ENCODE data around the gene FAF1. TPM values are rescaled to one million over a fixed set of nuclear protein-coding genes. Genes with fewer than 3 reads are reported as not detected.
"Not testable (repeated sequence)": the region's sequence is repeated elsewhere in the genome, so short reads cannot be mapped to it uniquely, and the experiment has no call there.

FAF1 gene
- total RNA-seq, 2 experiments from 2014 or later = 42.3 to 114 TPM

- TF ChIP-seq, protein P1, sequence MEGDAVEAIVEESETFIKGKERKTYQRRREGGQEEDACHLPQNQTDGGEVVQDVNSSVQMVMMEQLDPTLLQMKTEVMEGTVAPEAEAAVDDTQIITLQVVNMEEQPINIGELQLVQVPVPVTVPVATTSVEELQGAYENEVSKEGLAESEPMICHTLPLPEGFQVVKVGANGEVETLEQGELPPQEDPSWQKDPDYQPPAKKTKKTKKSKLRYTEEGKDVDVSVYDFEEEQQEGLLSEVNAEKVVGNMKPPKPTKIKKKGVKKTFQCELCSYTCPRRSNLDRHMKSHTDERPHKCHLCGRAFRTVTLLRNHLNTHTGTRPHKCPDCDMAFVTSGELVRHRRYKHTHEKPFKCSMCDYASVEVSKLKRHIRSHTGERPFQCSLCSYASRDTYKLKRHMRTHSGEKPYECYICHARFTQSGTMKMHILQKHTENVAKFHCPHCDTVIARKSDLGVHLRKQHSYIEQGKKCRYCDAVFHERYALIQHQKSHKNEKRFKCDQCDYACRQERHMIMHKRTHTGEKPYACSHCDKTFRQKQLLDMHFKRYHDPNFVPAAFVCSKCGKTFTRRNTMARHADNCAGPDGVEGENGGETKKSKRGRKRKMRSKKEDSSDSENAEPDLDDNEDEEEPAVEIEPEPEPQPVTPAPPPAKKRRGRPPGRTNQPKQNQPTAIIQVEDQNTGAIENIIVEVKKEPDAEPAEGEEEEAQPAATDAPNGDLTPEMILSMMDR (conservative IDR thresholded peaks at IDR 0.05; ENCODE audit: low read length) = no peak
- TF ChIP-seq EZH2phosphoT487 (IDR thresholded peaks at IDR 0.05; ENCODE audit: borderline replicate concordance, low read depth, low read length) = no peak
- H4K20me1 ChIP-seq (ENCODE audit: insufficient read depth, low read length) = no peaks in the 10 kb centered on the region
- no peaks in the 10 kb centered on the region for H3K79me2 ChIP-seq (ENCODE audit: insufficient read depth, low read depth, low read length)
- no peaks in the 10 kb centered on the region for H3K4me1 ChIP-seq (ENCODE audit: insufficient read depth, low read length, poor library complexity, severe bottlenecking)
- no TSS peak for BruUV-seq (replicated peaks)
- no peaks in the 10 kb centered on the region for H3K9me3 ChIP-seq (ENCODE audit: low read length)
- H3K27ac ChIP-seq (ENCODE audit: low read depth, low read length, poor library complexity, severe bottlenecking) = no peak overlapping the region
- no peak for DNase-seq (ENCODE audit: low spot score)
- H3K4me2 ChIP-seq (ENCODE audit: low read length) = no peak overlapping the region
- intact Hi-C loops (cut with micrococcal nuclease; ENCODE audit: unreplicated experiment) = no loop called here
- no peak overlapping the region for H3K4me3 ChIP-seq (ENCODE audit: low read depth, low read length, poor library complexity, severe bottlenecking)
- peaks cover 12% of the 10 kb centered on the region for H3K36me3 ChIP-seq (ENCODE audit: insufficient read depth, low read length)
- no peaks in the 10 kb centered on the region for H3K9me2 ChIP-seq (ENCODE audit: insufficient read depth, low read length)
- POLR2A ChIA-PET = interaction anchor here (0.5 to 0.6 kb wide), 2 partner anchors 53 to 314 kb away, joined by 3 to 6 read pairs; no protein-coding TSS in a partner anchor
- CTCF ChIA-PET (ENCODE audit: unreplicated experiment) = no interaction called here
- H2AFZ ChIP-seq (ENCODE audit: low read length) = no peak overlapping the region
Measured at GRCh38 chr1:50717327-50717726, 242.7 kb downstream of the FAF1 start.

DNA sequence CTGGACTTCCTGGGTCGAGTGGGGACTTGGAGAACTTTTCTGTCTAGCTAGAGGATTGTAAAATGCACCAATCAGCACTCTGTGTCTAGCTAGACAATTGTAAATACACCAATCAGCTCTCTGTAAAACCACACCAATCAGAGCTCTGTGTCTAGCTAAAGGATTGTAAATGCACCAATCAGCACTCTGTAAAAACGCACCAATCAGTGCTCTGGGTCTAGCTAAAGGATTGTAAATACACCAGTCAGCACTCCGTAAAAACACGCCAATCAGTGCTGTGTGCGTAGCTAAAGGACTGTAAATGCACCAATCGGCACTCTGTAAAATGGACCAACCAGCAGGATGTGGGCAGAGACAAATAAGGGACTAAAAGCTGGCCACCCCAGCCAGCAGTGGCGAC lies 243.6 kb downstream of the FAF1 start:
- H3K4me1 ChIP-seq (ENCODE audit: insufficient read depth, low read length, poor library complexity, severe bottlenecking); H2AFZ ChIP-seq (ENCODE audit: low read length); H3K4me3 ChIP-seq (ENCODE audit: low read depth, low read length, poor library complexity, severe bottlenecking); DNase-seq (ENCODE audit: low spot score); BruUV-seq (replicated peaks); H3K9me2 ChIP-seq (ENCODE audit: insufficient read depth, low read length); H3K4me2 ChIP-seq (ENCODE audit: low read length); H4K20me1 ChIP-seq (ENCODE audit: insufficient read depth, low read length); H3K79me2 ChIP-seq (ENCODE audit: insufficient read depth, low read depth, low read length); intact Hi-C loops (cut with micrococcal nuclease; ENCODE audit: unreplicated experiment); POLR2A ChIA-PET; CTCF ChIA-PET (ENCODE audit: unreplicated experiment); H3K9me3 ChIP-seq (ENCODE audit: low read length); H3K27ac ChIP-seq (ENCODE audit: low read depth, low read length, poor library complexity, severe bottlenecking): not testable (repeated sequence)
- H3K36me3 ChIP-seq (ENCODE audit: insufficient read depth, low read length) = peaks cover 12% of the 10 kb centered on the region

DNA sequence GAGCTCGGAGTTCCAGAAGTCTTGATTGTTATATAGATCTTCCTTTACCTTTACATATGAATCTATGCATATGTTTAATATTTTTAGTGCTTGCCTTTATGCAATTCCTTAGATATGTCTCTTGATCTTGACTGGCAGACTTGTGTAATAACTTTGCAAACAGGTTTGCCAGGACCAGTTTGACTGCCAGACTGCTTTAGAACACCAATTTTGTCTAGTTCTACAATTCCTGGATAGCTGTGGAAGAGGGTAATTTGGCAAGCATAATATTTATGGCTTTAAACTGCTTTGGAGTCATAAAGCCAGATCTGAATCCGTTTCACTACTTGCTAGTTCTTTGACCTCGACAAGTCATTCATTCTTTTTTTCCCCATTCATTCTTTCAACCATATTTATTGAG lies 250.0 kb downstream of the FAF1 start:
- ChIA-PET POLR2A (interaction anchor here (0.6 to 0.8 kb wide), 2 partner anchors 15 to 90 kb away, joined by 4 to 5 read pairs; no protein-coding TSS in a partner anchor), CTCF (ENCODE audit: unreplicated experiment) (no interaction called here)
- no TSS peak for BruUV-seq (replicated peaks)
- intact Hi-C loops (cut with micrococcal nuclease; ENCODE audit: unreplicated experiment) = no loop called here
- Histone ChIP-seq H3K36me3 (ENCODE audit: insufficient read depth, low read length) (no peaks in the 10 kb centered on the region), H3K27ac (ENCODE audit: low read depth, low read length, poor library complexity, severe bottlenecking) (no peak overlapping the region), H3K79me2 (ENCODE audit: insufficient read depth, low read depth, low read length) (no peaks in the 10 kb centered on the region), H3K4me2 (ENCODE audit: low read length) (no peak overlapping the region), H2AFZ (ENCODE audit: low read length) (no peak overlapping the region), H3K9me2 (ENCODE audit: insufficient read depth, low read length) (no peaks in the 10 kb centered on the region), H3K9me3 (ENCODE audit: low read length) (no peaks in the 10 kb centered on the region), H3K4me3 (ENCODE audit: low read depth, low read length, poor library complexity, severe bottlenecking) (no peak overlapping the region), H3K4me1 (ENCODE audit: insufficient read depth, low read length, poor library complexity, severe bottlenecking) (no peaks in the 10 kb centered on the region), H4K20me1 (ENCODE audit: insufficient read depth, low read length) (peaks cover 4% of the 10 kb centered on the region; the same call in 1 of the 2 replicates)
- TF ChIP-seq EZH2phosphoT487 (IDR thresholded peaks at IDR 0.05; ENCODE audit: borderline replicate concordance, low read depth, low read length) = no peak
- TF ChIP-seq, protein P1 (conservative IDR thresholded peaks at IDR 0.05; ENCODE audit: low read length) = no peak
- DNase-seq (ENCODE audit: low spot score) = no peak

Data from OCI-LY7 (cell line).